Measurements from ENCODE around the gene AMPD2. TPM values are rescaled to one million over a fixed set of nuclear protein-coding genes. Genes with fewer than 3 reads are reported as not detected.

The AMPD2 gene
- total RNA-seq, 1 experiment from 2014 or later, result 69.9 TPM

- Histone ChIP-seq H3K9ac (ENCODE audit: low read length) (no peak overlapping the region), H3K27me3 (ENCODE audit: insufficient read depth, low read length) (no peaks in the 10 kb centered on the region), H3K4me3 (replicated peaks in 1 of 2; ENCODE audit: low read depth in 1 of 2, low read length in 2 of 2) (no peak overlapping the region), H3K9me3 (ENCODE audit: control insufficient read depth in 1 of 2, insufficient read depth in 1 of 2, low read depth in 1 of 2, low read length in 2 of 2) (no peaks in the 10 kb centered on the region), H3K4me2 (ENCODE audit: low read length) (no peak overlapping the region), H2AFZ (ENCODE audit: low read depth, low read length, poor library complexity, severe bottlenecking) (no peak overlapping the region), H3K79me2 (ENCODE audit: insufficient read depth, low read length) (no peaks in the 10 kb centered on the region), H3K9me2 (ENCODE audit: insufficient read depth) (no peaks in the 10 kb centered on the region), H3K36me3 (ENCODE audit: control insufficient read depth in 1 of 2, insufficient read depth in 2 of 2, low read length in 2 of 2) (no peaks in the 10 kb centered on the region; a peak in 1 of 4 replicates), H3K4me1 (ENCODE audit: control insufficient read depth in 1 of 2, insufficient read depth in 2 of 2, low read length in 2 of 2) (no peaks in the 10 kb centered on the region), H3K27ac (ENCODE audit: low read depth, low read length) (no peak overlapping the region), H4K20me1 (ENCODE audit: insufficient read depth) (no peaks in the 10 kb centered on the region)
- no TSS peak for BruUV-seq (replicated peaks)
- intact Hi-C loops (cut with micrococcal nuclease), result no loop called here
- no peak for DNase-seq (ENCODE audit: low read depth, low spot score)
- CTCF ChIA-PET, result no interaction called here
- no peak for TF ChIP-seq CEBPB (IDR thresholded peaks at IDR 0.05; ENCODE audit: low read depth)
- TF ChIP-seq, protein P1, sequence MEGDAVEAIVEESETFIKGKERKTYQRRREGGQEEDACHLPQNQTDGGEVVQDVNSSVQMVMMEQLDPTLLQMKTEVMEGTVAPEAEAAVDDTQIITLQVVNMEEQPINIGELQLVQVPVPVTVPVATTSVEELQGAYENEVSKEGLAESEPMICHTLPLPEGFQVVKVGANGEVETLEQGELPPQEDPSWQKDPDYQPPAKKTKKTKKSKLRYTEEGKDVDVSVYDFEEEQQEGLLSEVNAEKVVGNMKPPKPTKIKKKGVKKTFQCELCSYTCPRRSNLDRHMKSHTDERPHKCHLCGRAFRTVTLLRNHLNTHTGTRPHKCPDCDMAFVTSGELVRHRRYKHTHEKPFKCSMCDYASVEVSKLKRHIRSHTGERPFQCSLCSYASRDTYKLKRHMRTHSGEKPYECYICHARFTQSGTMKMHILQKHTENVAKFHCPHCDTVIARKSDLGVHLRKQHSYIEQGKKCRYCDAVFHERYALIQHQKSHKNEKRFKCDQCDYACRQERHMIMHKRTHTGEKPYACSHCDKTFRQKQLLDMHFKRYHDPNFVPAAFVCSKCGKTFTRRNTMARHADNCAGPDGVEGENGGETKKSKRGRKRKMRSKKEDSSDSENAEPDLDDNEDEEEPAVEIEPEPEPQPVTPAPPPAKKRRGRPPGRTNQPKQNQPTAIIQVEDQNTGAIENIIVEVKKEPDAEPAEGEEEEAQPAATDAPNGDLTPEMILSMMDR (IDR thresholded peaks at IDR 0.05 in 2 of 3, conservative IDR thresholded peaks at IDR 0.05 in 1 of 3; ENCODE audit: borderline replicate concordance in 1 of 3, insufficient read depth in 1 of 3, low read depth in 2 of 3, low read length in 2 of 3), result peak in 2 of 3 experiments; percentile 11 to 30; a peak in 2 of 6 replicates
- TF ChIP-seq FOSL1 (IDR thresholded peaks at IDR 0.05; ENCODE audit: low read depth), result no peak
- RAD21 ChIA-PET (ENCODE audit: low non-redundant PET in 1 of 2, low total read pairs in 2 of 2, uncharacterized antibody in 2 of 2, unreplicated experiment in 2 of 2), result no interaction called here
- ATAC-seq, result peak; percentile 55; the same call in 1 of the 2 replicates
- POLR2A ChIA-PET, result no interaction called here
These were observed 21.0 kb upstream of the AMPD2 start for GRCh38 chr1:109598655-109599054.

- H3K9me3 ChIP-seq (ENCODE audit: control insufficient read depth in 1 of 2, insufficient read depth in 1 of 2, low read depth in 1 of 2, low read length in 2 of 2), result no peaks in the 10 kb centered on the region
- H3K4me3 ChIP-seq (replicated peaks in 1 of 2; ENCODE audit: low read depth in 1 of 2, low read length in 2 of 2), result no peak overlapping the region
- DNase-seq (ENCODE audit: low read depth, low spot score) (no peak), ATAC-seq (no peak)
- H3K9me2 ChIP-seq (ENCODE audit: insufficient read depth), result no peaks in the 10 kb centered on the region
- H3K79me2 ChIP-seq (ENCODE audit: insufficient read depth, low read length), result no peaks in the 10 kb centered on the region
- no peak overlapping the region for H3K9ac ChIP-seq (ENCODE audit: low read length)
- BruUV-seq (replicated peaks), result no TSS peak
- no peak overlapping the region for H3K27ac ChIP-seq (ENCODE audit: low read depth, low read length)
- ChIA-PET RAD21 (ENCODE audit: low non-redundant PET in 1 of 2, low total read pairs in 2 of 2, uncharacterized antibody in 2 of 2, unreplicated experiment in 2 of 2) (interaction anchor here in 1 of 2 experiments (0.7 kb wide), 1 partner anchor 53 kb away, joined by 5 read pairs; no protein-coding TSS in a partner anchor), POLR2A (no interaction called here), CTCF (no interaction called here)
- no peaks in the 10 kb centered on the region for H3K4me1 ChIP-seq (ENCODE audit: control insufficient read depth in 1 of 2, insufficient read depth in 2 of 2, low read length in 2 of 2)
- H2AFZ ChIP-seq (ENCODE audit: low read depth, low read length, poor library complexity, severe bottlenecking), result no peak overlapping the region
- no peaks in the 10 kb centered on the region for H3K27me3 ChIP-seq (ENCODE audit: insufficient read depth, low read length)
- intact Hi-C loops (cut with micrococcal nuclease), result no loop called here
- no peak overlapping the region for H3K4me2 ChIP-seq (ENCODE audit: low read length)
- H3K36me3 ChIP-seq (ENCODE audit: control insufficient read depth in 1 of 2, insufficient read depth in 2 of 2, low read length in 2 of 2), result no peaks in the 10 kb centered on the region
- H4K20me1 ChIP-seq (ENCODE audit: insufficient read depth), result no peaks in the 10 kb centered on the region
- TF ChIP-seq JUND (IDR thresholded peaks at IDR 0.05), result no peak
- TF ChIP-seq POLR2AphosphoS5 (IDR thresholded peaks at IDR 0.05; ENCODE audit: low read depth, low read length), result no peak
- TF ChIP-seq CEBPB (IDR thresholded peaks at IDR 0.05; ENCODE audit: low read depth), result no peak
- no peak for TF ChIP-seq ZFX (IDR thresholded peaks at IDR 0.05)
- no peak for TF ChIP-seq ATF3 (IDR thresholded peaks at IDR 0.05)
- TF ChIP-seq YY1 (IDR thresholded peaks at IDR 0.05; ENCODE audit: extremely low read depth, insufficient replicate concordance, low read depth, low read length), result no peak
- no peak for TF ChIP-seq ZNF274 (IDR thresholded peaks at IDR 0.05; ENCODE audit: low read depth, low read length)
- TF ChIP-seq FOSL1 (IDR thresholded peaks at IDR 0.05; ENCODE audit: low read depth), result no peak
- no peak for TF ChIP-seq TCF7L2 (IDR thresholded peaks at IDR 0.05; ENCODE audit: borderline replicate concordance, extremely low read depth, insufficient read depth, insufficient read length)
- TF ChIP-seq REST (IDR thresholded peaks at IDR 0.05; ENCODE audit: low read depth), result no peak
- TF ChIP-seq, protein P1 (IDR thresholded peaks at IDR 0.05 in 2 of 3, conservative IDR thresholded peaks at IDR 0.05 in 1 of 3; ENCODE audit: borderline replicate concordance in 1 of 3, insufficient read depth in 1 of 3, low read depth in 2 of 3, low read length in 2 of 3), result no peak
These were observed 16.4 kb upstream of the AMPD2 start for GRCh38 chr1:109603229-109603628.
